CD4-positive, alpha-beta T cell treated with Interleukin-6 at 100 ng/mL for 8 hours (primary cell): ENCODE measurements around the gene TEX12.
"Not testable (repeated sequence)": the region's sequence is repeated elsewhere in the genome, so short reads cannot be mapped to it uniquely, and the experiment has no call there.

Source experiments
- DNase-seq: peaks from one replicate; pipeline ENCODE4 v3.0.0-alpha.2; 2020; ENCODE audit warnings: mixed read lengths, low spot score

The TEX12 gene, protein sequence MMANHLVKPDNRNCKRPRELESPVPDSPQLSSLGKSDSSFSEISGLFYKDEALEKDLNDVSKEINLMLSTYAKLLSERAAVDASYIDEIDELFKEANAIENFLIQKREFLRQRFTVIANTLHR

DNA sequence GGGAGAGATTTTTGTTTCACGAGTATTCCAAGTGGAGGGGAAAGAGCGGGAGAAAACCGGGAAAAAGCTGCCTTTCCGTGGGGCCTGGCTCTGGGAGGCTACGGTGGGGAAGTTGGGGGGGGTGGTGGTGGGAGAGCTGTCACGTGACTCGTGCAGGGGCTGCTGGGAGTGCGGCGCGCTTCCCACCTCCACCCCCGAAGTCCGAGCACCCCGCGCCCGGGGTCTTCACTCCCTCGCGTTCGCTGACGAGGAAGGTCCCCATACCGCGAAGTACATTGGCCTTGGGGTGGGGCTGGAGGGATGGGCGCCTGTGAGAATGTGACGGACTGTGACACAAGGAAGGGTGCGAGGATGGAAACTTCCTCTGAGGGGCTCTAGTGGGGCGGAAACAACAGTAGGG, at the start of gene TEX12:
TEX12 (plus strand) TSS at position 228 of the 400 bp plus-strand sequence. CDS start 1,897 bp downstream, outside the sequence.
- DNase-seq: no peak

DNA sequence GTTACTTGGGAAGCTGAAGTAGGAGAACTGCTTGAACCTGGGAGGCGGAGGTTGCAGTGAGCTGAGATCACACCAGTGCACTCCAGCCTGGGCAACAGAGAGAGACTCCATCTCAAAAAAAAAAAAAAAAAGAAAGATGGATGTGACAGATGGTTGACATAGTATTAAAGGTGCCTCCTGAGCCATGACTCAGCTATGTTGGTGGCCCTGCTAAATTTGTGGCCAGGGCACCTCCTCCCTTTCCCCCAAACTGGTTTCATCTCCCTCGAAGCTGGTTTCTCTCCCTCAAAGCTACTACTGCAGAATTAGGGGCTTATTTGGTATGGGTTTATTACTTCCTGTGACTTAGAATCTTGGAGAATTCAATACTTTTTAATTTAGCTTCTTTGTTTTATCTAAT, 49.0 kb upstream of the TEX12 start:
- no peak for DNase-seq

DNA sequence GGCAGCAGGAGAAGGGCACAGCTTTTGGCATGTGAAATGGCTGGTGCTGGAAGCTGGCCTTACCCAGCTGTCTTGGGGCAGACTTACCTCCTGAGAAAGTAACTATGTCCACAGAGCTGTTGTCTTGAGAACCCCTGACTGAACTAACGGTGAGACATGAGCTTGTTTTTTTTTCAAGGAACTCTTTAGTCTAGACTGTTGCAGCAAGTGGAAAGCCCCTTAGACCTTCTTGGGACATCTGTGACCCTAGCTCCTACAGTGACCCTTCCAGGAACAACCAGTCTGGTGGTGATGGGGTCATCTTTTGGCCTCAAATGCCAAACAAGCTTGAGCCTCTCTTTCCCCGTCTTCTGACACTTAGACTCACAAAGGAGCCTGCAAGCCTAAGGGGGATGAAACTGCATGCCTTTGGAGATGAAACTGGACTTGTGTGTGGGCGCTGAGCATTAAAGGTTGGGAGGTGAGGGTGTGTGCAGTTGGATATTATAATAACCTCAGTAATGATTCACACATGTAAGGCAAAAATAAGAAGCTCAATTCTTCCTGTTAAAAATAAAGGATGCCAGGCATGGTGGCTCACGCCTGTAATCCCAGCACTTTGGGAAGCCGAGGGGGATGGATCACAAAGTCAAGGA, 45.1 kb upstream of the TEX12 start:
- no peak for DNase-seq

DNA sequence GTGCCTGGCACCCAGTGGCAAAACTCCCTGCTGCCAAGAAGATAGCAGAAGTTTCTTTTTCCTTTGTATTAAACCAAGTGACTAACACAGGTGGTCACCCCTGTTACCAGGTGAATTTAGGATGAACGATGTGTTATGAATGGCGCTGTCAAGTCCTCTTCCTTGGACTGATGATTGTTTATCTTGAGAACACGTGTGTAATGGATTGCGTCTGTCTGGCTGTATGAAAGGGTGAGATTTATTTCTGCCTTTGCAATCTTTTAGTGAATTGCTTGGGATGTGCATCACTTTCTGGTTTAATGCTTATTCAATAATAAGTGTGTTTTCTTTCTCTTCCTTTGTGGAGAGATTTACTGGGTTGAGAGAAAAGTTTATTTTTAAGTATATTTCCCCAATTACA, 44.0 kb upstream of the TEX12 start:
- DNase-seq: no peak

DNA sequence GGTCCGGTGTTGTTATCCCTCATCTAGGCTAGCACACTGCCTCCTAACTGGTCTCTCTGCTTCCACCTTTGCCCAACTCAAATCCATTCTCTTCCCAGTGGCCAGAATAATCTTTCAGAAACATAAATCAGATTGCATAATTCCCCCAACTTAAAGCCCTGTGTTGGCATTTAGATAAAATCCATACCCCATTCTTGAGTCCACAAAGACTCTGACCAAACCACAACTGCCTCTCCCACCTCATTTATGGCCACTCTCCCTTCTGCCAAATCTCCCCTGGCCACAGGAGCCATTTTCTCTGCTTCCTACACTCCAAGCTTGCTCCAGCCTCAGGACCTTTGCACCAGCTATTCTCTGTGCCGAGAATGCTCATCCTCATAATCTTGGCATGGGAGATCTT, 40.1 kb upstream of the TEX12 start:
- DNase-seq: no peak

DNA sequence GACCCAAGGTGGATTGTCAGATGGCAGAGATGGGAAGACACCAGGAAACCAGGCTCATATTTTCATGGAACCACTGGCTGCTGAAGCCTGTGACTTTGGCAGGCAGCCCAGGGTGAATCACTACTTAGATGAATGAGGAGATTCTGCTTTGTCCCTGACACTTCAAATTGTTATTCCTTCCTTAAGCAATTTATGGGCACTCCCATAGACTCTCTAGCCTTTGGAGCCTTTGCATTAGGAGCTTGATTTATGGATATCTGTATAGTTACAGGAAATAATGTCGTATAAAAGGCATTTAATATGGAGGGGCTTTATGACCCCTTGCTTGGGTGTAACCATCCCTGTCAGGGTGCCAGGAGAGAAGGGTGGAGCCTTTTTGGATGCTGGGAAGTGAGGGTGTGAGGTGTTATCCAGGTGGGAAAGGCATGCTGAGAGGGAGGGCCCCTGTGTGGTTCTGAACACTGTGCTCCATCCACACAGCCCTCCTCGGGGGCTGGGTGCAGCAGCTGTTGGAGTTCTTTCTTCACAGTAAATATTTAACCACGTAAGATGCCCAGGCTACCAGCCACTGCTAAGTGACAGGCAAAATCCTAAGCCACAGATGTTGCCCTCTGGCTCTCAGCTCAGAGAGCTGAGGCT, 38.6 kb upstream of the TEX12 start:
- no peak for DNase-seq

DNA sequence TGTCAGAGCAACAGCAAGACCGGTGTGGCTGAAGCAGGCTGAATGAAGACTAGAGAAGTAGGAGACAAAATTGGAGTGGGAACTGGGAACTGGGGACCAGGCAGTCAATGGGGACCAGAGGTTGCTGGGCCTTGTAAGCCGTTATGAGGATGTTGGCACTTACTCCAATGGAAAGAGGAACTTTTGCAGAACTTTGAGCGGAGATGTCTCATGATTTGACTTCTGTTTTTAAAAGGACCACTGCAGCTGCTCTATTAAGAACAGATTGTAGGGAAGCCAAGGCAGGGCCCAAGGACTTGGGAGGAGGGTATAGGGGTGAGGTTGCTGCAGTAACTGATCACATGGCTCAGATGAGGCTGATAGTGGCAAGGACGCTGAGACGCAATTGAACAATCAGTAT, 37.5 kb upstream of the TEX12 start:
- DNase-seq: no peak

DNA sequence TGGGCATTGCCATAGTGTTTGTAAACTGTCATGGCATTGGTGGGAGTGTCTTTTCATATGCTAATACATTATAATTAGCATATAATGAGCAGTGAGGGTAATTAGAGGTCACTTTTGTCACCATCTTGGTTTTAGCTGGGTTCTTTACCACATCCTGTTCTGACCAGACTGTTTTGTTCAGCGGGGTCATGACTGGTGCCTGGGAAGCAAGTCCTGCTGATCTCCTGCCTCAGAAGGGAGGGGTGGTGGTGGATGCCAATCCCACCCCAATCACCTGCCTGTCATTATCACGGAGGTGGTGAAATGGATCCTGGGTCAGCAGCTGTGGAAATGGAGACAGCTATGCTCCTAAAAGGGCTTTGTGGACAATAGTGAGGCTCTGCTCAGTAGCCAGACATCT, 34.4 kb upstream of the TEX12 start:
- DNase-seq: no peak

DNA sequence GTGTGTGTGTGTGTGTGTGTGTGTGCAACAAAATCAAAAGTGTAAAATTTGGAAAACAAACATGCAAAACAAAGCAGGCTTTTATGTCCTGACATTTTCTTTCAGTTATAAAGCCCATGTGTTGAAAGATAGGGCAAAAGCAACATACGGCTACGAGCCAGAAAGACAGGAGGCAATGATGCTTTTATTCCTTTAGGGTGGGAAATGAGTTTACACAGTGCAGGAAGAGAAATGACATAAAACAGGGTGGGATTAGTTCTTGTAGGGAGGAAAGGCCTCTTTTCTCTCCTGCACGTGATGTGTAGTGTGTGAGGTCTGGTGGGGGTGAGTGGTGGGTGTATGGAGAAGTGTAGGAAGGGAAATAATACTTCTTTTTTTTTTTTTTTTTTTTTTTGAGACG, 32.7 kb upstream of the TEX12 start:
- no peak for DNase-seq

DNA sequence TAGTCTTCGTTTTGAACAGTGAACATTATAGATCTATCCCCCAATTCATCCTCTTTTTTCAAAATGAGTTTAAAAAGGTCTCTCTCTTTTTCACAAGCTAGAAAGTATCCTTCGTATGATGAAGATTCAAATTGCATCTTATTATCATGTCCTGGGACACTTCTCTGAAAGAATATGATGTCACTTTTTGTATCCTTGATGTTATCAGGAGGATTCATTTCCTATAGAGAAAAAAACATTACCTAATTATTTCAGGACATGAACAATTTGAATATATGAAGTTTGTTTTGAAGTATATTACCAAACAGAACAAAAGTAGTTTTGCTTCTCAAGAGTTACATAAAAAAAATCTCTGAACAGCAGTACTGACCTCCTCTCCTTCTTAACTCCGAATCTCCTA, 23.6 kb upstream of the TEX12 start:
- no peak for DNase-seq

DNA sequence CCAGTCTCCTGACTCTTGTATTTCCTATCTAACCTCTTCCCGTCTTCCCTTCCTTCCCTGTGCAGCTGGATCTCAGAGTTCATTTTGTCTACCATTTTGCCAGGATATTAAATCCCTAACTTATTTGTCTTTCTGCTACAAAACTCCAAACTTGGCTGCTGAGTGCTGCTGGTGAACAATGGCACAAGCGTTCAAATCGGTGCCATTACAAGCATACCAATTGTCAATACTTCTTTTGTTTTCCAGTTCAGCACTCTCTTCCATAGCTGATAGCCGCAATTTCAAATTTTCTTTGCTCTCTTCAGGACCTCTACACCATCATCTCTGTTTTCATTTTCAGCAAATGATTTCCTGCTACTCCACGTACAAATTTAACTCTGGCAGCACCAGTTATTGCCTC, 16.7 kb upstream of the TEX12 start:
- no peak for DNase-seq

DNA sequence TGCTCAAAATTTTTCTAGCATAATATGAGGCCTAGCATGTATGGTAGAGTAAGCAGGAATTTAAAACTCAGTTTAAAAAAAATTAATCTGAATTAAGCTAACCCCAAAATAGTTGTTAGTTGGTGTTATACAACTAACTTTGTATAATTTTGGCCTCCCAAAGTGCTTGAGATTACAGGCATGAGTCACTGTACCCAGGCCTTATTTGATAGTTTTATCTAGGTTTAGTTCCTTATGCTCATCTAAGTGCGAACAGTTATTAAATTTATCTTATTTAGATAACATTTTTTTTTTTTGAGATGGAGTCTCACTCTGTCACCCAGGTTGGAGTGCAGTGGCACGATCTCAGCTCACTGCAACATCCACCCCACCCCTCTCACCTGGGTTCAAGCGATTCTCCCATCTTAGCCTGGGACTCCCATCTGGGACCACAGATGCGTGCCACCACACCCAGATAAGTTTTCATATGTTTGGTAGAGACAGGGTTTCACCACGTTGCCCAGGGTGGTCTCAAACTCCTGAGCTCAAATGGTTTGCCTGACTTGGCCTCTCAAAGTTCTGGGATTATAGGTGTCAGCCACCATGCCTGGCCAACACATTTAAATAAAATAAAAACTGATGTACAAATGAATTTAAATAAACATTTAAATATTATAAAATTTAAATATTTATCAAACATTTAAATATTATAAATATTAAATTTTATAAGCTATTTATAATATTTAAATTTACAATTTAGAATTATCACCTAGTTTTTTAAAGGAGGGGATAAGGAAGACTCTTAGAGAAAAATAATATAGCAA, 10.8 kb upstream of the TEX12 start:
- no peak for DNase-seq

DNA sequence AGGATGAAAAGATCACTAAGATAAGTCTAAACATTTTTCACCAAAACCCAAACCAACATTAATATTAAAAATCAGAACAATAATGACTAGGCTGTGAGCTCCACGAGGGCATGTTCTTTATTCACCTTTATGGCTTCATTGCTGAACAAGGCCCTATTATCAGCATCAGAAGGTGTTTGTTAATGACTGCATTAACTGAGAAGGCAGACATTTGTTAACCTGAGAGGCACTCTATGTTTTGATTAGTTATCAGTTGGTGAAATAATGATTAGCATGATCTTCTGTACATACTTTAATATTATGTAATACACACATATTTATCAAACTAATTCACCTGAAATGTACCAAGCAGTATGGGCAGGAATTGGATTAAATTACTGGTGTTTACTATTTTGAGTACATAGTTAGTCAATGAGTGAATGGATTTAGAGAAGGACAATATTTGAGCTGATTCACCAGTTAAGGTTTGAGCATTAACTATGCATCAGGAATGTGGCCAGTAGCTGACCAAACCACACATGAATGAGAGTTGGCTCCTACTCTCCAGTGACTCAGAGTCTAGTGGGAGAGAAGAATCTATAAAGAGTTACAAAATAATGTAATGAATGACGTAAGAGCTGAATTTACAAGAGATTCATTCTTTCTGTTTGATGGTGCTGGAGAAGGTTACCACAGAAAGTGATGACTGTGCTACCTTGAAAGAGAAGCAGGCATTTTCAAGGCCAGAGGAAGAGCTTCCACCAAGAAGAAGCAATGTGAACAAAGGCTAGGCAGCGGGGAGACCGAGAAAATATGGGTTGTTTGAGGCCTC, 10.0 kb upstream of the TEX12 start:
- no peak for DNase-seq

DNA sequence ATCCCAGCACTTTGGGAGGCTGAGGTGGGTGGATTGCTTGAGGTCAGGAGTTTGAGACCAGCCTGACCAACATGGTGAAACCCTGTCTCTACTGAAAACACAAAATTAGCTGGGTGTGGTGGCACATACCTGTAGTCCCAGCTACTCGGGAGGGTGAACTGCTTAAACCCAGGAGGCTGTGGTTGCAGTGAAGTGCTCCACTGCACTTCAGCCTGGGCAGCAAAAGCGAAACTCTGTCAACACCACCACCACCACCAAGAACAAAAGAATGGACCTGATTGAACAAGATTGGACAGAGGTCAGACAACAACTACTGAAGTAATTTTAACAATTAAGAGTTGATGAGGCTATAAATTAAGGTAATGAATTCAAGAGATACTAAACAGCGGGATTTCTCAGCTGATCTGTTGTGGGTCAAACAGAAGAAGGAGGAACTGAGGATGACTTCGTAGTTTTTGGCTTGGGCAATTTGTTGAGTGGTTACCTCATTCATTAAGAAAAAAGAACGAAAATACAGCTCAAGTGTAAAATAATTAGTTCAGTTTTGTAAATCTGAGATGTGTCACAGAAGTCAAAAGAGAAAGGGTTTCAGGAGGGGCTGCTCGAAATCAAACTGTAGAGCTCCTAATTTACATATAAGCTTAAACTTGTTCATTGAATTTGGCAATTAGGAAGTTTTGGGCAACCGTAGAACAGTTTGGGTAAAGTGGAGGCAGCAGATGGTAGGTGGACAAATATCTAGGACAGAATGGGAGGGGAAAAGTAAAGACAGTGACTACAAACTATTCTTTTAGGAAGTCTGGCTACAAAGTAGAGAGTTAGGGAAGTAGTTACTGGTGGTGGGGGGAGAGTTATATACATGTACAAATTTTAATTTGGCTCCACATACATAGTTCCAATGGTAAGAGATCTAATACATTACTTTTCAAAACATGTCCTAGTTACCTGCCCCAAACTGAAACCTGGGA, 7.8 kb upstream of the TEX12 start:
- DNase-seq: no peak

DNA sequence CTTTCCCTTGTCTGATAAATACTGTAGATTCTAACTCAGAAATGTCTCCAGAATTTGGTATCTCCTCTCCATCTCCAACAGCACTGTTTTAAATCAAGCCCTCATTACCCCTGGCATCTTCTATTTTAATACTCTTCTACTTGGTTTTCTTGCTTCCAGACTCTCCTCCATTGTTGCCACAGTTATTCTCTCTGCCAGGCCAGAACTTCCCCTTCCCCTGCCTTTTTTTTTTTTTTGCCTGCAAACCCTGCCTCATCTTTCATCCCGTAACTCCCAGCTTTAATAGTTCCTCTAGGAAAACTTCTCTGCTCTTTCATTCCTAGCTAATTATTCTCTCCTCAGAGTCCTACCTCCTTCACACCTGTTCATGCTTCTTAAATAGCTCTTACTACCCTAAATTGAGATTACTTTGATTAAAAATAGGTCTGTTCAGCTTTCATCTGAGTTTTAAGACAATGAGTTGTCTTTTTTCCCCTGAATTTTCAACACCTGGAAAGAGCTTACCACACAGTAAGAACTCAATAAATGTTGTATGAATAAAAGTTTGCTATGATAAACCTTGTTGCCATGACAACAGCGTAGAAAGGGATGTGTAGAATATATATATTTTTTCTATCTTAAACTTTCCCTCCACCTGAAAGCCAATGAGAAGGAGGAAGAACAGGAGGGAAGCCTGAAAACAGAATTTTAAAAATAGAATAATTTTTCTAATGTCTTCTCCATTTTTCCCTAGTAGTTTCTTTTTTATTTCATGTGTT, 6.9 kb upstream of the TEX12 start:
- no peak for DNase-seq

DNA sequence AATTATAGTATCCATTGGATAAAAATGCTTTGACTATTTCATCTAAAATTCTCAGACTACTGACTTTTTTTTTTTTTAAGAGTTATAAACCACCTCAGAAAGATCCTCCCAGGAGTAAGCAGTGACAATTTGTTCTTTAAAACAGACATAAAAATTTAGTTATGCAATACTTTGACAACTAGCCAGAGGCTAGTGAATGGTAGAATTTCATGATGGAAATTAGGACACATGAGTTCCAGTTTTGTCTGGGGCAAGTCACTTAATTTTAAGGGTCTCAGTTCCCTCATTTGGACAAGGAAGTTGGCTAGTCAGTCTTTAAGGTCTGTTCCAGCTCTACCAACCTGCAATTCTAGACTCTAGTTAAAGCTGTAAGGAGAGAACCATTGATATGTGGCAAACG, 6.2 kb upstream of the TEX12 start:
- DNase-seq: no peak

DNA sequence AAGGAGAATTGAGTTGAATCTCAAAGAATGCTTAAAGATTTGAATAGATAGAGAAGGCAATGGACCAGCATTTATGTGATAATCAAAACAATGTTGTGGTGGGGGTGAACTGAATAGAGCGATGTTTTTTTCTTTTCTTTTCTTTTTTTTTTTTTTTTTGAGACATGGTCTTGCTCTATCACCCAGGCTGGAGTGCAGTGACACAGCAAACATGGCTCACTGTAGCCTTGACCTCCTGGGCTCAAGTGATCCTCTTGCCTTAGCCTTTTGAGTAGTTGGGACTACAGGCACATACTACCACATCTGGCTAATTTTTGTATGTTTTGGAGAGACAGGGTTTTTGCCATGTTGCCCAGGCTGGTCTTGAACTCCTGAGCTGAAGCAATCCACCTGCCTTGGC, 5.0 kb upstream of the TEX12 start:
- not testable (repeated sequence) for DNase-seq

DNA sequence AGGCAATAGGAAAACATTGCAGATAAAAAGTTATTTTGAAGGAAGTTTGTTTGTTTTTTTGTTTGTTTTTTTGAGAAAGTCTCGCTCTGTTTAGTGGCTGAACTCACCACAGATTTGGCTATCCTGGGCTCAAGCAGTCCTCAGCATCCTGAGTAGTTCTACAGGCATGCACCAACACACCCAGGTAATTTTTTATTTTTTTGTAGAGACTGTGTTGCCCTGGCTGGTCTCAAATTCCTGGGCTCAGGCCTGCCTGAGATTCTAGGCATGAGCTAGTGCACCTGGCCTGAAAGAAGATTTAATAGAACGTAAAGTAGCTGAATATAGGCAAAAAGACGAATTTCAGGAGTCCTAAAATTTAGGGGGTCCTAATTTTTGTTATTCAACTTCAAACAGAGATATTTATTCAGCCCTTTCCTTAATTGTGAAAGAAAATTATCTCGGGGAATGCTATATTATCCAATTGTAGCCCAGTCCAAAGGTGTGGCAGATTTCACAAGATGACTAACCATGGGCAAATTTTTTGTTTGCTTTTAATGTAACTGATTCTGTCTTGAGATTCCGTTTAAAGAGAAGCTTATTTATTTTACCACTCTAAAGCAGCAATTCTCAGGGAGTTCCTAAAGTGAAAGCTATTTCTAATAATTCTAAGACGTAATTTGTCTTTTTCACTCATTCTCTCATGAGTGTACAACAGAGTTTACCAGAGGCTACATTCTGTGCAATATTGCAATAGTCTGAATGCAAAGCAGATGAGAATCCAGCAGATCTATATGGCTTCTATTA, 4.2 kb upstream of the TEX12 start:
- no peak for DNase-seq

DNA sequence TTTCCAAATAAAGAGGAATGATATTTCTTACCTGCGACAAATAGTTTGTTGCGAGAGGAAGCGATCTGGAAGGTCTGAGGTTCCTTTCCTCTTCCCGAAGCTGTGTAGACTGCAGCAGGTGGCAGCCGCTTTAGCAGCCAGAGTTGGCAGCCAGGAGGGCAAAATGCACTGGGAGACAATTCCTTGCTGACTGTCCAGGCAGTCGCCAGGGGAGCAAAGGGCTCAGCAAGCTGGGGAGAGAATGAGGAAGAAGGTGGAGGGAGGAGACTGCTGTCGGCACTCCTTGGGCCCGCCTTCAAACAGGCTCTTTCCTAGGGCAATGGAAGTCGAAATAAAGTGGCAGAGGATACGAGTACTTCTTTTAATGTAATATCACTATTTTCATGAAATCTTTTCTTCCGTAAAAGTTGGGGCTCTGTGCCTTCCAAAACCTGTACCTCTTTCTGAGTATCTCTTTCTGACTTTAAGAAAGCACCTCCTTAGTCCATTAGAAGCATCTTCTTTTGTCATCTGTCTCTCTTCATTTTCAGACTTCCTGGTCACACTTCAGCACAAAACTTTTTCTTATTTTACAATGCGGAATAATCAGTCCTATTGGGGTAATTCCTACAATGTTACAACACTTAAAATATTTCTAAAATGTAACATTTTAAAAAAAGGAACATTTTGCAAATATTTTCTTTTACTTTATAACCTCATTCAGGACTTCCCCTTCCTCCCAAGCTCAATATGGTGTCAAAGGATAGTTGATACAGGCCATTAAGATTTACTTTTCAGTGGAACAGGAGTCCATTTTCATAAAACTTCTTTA, 3.1 kb upstream of the TEX12 start, which contains the start of gene IL18:
IL18 (minus strand) TSS at position 220 of the 811 bp plus-strand sequence. CDS start 9,041 bp downstream, outside the sequence.
- no peak for DNase-seq
